Measurements from ENCODE around the gene ARMC6.
A peak's percentile ranks its signal among the peaks of the same experiment; 100 is the strongest.

The ARMC6 gene

DNA sequence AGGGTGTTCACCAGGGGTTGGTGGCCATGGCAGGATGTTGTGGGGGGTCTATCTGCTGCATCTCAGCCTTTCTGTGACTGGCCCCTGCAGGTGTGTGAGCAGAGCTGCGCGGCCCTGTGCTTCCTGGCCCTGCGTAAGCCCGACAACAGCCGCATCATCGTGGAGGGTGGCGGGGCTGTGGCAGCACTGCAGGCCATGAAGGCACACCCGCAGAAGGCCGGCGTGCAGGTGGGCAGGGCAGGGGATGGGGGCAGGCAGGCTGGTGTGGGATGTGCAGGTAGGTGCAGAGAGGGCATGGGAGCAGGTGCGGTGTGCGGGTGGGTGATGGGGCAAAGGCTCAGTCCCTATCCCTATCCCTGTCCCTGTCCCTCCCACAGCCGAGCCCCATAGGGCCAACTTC lies 22.3 kb downstream of the ARMC6 start:
- DNase-seq: no peak

DNA sequence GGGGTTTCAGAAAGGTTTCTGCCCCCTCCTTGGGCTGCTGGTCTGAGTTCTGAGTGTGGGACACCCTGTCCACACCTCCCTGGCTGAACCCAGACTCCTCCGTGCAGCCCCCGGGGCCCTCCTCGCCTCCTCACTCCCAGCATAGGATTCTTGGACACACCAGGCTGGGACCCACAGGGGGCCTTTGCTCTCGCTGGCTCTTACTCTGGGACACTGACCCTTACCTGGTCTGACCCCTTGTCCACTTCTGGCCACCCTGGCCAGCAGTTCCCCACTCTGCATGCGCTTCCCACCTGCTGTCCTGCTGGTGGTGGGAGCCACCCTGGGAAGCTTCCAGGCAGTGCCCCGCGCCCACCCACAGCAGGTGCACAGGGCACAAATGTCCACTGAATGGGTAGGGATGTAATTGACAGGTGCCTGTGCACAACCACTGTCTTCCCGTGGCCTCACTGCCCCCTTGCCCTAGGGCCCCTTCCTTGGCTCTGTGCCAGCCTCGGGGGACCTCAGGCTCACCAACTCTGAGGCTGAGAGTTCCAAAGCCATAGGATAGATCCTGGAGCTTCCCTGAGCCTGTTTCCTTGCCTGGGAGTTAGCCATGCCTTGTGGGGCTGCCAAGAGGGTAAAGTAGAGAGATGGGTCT lies 23.4 kb downstream of the ARMC6 start:
- DNase-seq: no peak

DNA sequence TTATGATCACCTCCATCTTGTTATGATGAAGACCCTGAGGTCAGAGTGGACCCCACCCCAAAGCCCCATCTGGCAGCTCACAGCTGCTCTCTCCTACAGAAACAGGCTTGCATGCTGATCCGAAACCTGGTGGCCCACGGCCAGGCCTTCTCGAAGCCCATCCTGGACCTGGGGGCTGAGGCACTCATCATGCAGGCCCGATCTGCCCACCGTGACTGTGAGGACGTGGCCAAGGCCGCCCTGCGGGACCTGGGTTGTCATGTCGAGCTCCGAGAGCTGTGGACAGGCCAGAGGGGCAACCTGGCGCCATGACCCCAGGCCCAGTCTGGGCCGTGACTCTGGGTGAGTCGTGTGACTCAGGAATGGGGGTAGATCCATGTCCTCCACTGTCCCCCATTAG lies 23.9 kb downstream of the ARMC6 start:
- DNase-seq: no peak

DNA sequence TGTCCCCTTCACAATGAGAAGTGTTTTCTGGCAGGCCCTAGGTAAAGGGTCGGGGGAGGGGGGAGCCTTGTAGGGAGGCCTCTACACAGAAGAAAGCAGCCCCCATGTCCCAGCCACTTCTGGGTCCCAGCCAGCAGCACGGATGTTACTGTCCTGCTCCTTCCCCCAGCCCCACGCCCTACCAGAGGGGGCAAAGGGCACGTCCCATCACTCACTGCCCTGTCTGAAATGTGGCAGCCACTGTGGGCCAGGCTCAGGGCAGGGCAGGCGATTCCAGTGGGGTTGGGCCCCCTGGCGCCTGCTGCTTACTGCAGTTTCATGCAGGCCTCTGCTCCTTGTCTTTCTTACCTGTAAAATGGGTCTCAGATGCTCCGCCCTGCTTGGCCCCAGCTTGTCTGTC lies 24.3 kb downstream of the ARMC6 start:
- no peak for DNase-seq

DNA sequence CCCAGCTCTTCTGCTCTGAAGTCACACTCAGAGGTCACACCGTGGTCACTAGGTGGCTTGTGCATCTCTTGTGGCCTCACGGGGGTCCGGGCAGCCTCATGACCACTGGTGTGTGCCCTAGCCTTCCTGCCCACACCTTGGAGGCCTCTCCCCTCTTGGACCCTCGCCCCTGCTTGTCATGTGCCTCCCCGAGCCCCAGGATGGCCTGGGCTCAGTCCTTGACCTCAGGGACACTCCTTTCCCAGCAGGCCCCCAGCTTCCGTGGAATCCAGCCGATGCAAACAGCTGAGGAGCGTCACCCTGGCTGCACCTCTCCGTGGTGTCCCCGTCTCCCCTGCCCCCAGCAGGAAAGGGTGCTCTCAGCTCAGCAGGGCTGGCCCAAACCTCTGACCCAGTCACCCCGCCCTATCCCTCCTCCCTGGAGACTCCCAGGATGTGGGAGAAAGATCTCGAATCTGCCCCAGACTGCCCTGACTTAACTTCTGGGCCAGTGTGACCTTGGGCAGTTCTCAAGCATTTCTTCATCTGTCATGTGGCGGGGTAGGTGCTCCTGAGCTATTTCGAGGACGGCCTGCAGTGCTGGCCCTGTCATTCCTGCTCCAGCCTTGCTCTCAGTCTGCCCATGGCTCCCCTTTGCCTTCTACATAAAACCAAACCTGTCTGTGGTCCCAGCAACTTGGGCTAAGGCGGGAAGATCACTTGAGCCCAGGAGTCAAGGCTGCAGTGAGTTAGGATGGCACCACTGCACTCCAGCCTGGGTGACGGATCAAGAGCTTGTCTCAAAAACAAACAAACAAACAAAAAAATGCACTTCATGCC lies 25.8 kb downstream of the ARMC6 start:
- DNase-seq: no peak

DNA sequence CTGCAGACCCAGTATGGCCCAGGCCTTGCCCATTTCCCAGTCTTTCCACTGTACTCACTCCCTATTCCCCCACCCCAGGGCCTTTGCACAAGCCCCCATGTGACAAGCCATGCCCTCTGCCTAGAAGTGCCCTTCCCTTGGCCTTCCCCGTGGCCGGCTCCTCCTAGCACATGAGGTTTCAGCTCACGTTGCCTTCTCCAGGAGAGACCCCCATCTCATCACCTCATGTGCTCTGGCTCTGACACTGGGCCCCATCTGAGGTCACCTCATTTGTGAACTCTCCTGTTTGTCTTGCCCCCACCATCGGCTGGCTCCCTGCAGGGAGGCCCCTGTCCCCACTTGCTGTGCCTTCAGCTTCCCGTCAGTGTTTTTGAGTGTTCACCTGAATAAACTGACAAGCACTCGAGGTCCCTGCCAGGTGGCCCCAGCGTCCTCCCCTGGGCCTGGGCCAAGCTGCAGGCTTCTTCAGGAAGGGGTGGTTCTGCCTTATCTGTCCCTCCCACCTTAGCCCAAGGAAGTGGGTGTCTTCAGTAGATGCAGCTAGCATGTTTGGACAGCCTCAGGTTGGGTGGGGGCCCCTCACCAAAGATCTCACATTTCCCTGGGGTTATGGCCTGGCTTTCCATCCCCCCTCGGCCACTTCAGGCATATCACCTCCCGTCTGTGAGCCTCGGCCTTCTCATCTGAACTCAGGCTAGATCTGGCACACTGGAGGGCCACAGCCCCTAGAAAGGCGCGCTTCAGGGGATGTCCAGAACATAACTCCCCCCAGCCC lies 26.6 kb downstream of the ARMC6 start:
- no peak for DNase-seq

DNA sequence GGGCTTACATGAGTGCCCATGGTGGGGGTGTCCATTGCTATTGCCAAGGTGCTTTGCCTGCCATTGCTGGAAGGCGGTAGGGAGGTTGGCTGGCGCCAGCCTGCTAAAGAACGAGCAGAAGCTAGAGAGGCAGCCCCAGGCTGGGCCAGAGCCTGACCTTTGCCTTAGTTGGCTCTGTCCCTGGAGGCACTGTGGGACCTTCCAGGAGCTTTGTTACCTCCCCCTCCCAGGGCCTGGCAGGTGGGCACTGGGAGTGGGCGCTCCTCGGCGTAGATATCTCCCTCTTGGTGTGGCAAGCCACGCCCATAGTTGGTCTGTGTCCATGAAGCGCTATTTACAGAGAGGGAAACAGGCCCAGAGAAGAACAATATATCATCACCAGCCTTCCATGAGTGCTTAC lies 28.1 kb downstream of the ARMC6 start:
- peak; percentile 55 for DNase-seq

DNA sequence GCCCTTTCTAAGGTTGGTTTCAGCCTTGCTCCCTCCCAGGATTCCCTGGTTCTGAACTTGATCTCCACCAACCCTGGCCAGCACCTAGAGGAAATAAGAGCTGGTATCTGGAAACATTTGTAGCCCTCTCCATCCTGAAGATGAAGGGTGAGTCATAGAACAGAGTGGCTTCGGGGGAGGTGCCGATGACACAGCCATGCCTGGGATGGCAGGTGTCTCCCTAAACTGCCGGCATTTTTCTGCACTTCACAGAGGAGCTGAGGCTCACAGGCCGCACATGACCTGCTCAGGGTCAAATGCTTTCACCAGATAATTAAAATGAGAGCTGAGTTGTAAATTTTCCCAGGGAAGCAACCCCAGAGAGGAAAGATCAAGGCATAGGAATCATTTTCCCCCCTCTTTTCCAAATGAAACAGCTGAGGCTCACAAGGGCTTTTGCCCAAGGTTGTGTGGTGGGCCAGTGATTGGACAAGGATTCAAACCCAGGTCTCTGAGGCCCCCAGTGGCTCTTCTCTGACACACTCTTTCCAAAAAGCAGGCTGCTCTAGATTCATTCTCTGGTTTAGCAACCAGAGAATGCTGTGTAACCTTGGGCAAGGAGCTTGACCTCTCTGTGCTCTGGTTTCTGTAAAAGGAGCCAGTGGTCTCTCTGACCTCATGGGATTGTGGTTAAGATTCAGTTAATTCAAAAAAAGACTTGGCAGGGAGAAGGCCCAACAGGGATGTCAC lies 29.2 kb downstream of the ARMC6 start:
- no peak for DNase-seq

DNA sequence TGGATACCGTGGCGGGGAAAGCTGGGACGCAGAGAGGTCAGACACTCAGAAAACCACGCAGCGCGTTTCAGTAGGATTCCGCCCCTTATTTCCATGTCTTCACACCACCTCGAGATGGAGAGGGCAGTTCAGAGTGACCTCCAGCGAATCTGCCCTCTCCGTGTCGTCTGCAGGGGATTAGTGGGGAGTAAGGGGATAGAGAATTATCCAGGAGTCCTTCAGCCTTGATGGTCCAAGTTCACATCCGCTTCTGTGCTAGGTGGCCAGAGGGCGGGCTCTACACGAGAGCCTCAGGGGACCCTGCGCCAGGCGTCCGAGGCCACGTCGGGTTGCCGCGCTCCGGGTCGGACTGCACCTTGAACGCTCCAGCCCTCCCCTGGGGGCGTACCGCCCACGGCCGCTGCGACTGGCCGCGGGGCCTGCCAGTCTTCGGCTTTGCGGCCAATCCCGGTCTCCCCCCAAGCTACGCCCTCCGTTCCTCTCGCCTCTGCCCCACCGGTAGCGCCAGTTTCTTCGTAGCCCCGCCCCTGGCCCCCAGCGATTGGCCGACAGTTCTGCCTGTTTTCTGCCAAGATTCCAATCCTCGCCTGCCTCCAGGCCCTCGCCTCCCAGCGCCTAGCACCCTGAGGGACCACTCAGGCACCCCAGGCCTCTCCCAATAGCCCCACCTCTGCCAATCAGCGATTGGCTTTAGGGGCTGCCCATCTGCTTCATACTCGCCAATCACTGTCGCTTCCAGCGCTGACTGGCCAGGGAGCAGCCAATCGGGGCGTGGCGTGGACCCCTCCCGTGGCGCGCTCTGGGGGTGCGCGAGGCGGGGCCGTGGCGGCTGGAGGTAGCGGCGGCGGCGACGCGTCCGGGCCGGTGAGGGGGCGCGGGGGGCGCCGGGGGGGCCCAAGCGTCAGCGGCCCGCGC lies 30.0 kb downstream of the ARMC6 start, which contains the start of gene SLC25A42:
SLC25A42 (plus strand) TSS at position 812 of the 915 bp plus-strand sequence. CDS start 32,131 bp downstream, outside the sequence.
- DNase-seq: peak; percentile 99

DNA sequence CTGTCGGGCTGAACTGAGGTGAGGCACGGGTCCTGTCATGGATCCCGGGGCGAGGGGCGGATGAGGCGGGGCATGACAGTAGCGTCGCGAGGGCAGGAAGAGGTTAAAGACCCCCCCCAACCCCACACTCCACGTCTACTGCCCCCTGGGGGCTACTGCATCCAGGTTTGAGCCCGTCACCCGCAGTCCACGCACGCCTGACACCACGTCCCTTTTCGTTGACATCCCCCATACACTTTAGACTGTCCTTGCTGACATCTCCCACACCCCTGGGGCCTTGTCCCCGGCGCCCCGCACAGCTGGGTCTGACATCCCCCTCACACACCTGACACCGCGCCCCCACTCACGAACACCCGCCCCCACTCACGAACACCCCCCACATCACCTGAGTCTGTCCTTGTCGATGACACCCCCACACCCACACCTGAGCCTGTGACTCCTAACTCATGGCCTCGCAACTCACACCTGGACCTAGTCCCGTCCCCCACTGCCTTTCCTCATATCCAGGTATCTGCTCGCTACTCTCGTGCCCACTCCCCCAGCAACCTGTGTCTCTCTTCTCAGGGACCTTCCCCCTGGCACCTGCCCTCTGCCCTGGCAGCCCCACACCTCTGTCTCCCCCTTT lies 30.8 kb downstream of the ARMC6 start:
- DNase-seq: no peak

DNA sequence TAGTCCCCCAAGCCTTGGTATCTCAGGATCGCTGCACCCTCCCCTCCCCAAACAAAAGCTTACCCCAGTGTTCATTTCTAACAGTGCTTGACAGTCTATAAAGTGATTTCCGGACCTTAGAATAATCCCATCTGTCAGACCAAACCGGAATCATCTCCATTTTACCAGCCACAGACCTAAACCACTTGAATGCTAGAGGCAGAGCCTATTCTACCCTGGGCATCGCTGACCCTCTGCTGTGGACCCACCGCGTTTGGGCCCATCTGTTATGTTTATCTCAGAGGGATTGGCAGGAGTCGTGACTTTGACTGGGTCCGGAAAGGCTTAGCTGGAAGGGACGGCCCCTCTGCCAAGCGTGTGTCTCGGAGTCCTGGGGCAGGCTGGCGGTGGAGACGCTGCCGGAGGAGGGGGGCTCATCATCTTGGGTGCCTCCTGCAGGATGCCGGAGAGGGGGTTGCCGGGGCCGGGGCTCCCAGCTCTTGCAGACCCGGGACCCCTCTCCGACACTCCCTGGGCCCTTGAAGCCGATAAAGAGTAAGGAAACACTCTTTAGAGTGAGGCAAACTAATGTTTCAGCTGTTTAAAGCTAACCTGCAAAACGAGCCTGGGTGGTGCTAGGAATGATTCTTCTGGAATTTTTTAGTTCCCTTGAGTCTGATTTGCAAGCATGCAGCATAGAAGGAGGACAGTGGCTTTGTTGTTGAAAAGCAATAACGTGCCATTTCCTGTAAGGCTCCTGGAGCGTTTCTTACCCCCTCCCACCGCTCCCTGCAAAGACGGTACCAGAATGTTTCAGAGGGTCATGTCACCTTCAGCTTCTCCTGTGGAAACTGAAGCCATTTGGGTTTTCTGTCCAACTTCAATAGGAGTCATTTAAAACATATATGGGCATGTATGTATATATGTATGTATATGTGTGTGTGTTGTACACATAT lies 31.7 kb downstream of the ARMC6 start:
- DNase-seq: no peak

DNA sequence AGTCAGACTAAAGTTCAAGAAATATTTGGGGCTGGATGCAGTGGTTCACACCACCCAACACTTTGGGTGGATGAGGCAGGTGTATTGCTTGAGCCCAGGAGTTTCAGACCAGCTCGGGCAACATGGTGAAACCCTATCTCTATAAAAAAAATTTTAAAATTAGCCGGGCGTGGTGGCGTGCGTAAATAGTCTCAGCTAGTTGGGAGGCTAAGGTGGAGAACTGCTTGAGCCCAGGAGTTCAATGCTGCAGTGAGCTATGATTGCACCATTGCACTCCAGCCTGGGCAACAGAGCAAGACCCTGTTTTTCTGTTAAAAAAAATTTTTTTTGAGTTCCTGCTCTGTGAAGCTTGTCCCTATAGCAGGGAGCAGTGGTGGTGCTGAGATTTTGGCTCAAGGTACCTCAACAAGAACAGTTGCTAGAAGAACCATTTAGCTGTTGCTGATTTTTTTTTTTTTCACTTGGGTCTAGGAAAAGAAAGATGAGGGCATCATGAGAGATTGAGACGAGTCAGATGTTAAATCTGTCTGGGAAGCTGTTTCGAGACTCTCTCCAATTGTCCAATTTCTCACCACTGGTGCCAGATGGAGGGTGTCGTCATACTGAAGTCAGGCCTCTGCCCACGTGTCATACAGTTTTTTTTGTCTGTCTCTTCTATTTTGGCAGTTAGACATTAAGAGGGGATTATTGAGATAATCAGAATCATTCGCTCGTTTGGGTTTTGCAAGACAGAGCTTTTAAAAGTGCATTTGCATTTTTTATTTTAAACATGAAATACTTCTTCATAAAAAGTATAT lies 34.1 kb downstream of the ARMC6 start:
- DNase-seq: no peak

DNA sequence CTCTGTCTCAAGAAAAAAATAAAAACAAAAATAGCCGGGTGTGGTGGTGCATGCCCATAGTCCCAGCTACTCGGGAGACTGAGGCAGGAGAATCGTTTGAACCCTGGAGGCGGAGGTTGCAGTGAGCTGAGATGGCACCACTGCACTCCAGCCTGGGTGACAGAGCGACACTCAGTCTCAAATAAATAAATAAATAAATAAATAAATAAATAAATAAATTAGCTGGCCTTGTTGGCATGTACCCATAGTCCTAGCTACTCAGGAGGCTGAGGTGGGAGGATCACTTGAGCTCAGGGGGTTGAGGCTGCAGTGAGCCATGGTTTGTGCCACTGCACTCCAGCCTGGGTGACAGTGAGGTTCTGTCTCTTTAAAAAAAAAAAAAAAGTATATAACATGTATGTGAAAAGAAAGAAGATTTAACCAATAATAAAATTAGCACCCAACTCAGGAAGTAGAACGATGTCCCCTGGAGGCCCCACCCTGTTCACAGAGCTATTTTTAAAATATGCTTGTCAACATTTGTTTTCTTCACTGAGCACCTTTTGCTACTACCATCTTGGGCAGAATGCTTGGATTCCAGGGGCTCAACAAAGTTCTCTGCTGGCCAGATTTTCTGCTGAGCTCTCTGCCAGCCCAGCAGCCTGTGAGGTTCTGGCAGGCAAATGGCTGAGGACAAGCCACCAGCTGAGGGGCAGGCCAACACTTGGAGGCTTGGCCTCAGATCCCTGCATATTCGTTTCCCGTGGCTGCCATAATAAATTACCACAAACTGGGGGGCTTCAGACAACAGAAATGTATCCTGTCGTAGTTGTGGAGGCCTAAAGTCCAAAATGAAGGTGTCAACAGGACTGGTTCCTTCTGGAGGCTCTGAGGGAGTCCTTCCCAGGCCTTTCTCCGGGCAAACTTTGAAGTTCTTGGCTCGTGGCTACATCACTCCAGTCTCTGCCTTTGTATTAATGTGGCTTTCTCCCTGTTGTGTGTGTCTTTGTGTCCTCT lies 35.6 kb downstream of the ARMC6 start:
- no peak for DNase-seq

DNA sequence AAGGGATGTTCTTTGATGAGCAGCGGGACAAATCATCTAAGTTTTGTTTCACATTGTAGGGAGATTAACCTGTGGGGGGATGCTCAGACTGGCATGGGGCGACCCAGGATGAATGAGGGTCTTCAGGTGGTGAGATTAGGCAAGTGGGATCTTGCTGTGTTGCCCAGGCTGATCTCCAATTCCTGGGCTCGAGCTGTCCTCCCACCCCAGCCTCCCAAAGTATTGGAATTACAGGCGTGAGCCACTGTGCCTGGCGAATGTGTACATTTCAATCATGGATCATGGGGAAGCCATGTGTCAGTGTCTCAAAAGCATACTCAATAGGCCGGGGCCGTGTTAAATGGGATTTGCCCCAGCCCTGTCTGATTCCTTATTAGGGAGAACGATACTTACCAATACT lies 38.5 kb downstream of the ARMC6 start:
- DNase-seq: no peak

DNA sequence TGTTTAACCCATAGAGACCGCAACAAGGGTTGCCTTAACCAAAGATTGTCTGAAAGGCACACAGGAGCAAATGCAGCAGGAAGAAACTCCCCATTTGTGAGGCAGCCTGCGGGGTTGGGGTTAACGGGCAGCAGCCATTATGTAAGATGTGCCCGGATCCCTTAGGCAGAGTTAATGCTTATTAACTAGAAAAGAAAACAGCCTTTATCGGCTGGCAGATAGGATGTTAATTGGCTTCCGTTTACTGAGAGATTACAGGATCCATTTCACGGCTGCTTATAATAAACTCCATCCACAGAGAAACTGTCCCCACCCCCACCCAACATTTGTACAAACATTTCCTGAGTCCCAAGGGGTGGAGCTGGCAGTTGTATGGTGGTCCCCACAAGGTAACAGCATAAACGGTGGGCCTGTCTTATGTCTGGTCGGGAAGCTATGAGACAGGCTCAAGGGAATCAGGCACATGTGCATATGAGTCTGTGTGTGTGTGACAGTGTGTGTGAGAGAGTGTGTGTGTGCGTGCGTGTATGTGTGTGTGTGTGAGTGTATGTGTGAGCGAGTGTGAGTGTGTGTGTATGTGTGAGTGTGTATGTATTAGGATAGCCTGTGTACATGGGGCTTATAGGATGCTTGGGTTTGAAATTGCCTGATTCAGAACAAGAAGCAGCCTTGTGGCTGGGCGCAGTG lies 40.9 kb downstream of the ARMC6 start:
- no peak for DNase-seq

DNA sequence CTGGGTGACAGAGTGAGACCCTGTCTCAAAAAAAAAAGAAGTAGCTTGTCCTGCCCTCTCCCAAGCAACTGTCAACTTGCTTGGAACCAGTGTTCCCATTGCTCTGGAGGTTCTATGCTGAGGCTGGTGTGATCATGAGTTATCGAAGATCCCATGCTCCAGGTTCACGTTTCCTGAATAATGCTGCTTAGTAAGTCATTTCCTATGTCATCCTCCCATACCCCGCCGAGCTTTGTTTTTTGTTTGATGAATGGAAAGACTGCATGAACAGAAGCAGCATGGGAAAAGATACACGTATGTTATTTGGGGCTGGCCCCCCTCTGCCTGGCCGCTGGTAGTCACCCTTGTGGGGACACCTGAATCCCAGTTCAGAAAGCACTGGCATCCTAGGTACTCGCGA lies 41.7 kb downstream of the ARMC6 start:
- no peak for DNase-seq

DNA sequence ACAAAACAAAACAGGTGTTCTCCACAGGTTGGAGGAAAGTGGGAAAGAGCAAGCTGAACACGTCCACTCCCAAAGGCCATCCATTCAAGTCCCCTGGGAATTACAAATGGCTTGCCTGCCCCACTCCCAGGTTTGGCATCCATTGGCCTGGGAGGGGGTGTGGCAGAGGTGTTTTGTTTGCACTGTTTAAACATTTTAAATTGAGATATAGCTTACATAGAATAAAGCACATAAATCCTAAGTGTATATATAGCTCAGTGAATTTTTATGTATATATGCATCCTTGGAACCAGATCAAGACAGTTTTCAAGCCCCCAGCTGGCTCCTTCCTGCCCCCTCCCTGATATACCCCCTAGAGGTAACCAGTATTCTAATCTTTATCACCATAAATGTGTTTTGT lies 43.1 kb downstream of the ARMC6 start:
- DNase-seq: no peak
